RKO (cell line): ENCODE measurements around the gene PET100.

Experiments
- DNase-seq: peaks from one replicate; pipeline ENCODE4 v3.0.0-alpha.2; 2016; ENCODE audit warnings: low spot score

Gene PET100

GRCh38 chr19:7629347-7630054 lies at the start of gene PET100, which contains the start of gene XAB2:
TSS of gene PET100 (plus strand) at chr19:7629793. CDS start at chr19:7629834, 41 bp downstream.
TSS of gene XAB2 (minus strand) at chr19:7629545. CDS start at chr19:7629527, 18 bp downstream.
- DNase-seq: peak; percentile 99

- DNase-seq: no peak
Observed at GRCh38 chr19:7582446-7582845, 47.1 kb upstream of the PET100 start.

DNA sequence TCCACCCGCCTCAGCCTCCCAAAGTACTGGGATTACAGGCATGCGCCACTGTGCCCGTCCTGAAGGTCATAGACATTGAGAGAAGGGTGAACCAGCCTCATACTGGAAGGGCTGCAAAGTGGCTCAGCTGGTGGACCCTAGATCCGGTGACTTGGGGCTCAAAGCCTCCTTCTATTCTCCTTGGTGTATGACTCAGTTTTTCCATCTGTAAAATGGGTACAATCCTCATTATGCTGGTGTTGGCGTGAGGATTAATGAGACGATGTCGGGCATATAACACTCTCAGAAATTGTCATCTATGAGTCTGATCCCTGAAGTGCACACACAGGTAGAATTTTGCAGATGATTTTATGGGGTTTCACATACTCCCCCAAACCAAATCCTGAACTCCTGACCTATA lies 39.8 kb upstream of the PET100 start:
- DNase-seq: no peak

DNA sequence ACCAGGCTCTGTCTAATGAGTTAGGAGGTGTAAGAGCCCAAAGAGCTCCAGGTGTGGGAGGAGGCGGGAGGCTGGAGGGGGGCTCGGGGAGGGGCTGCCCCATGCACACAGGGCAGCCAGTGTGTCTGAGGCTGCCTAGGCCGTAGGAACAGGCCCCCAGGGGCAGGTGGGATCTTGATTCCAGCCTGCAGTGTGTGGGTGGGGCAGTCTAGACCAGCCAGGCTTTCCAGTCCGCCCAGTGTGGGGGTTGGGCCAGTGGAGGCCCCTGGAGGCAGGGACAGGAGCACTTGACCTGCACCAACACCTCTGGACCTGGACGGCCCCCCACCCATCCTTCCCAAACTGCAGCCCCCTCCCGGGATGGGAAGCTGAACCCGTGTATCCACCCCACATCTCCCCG lies 39.3 kb upstream of the PET100 start:
- no peak for DNase-seq

GRCh38 chr19:7595466-7596133 lies 34.0 kb upstream of the PET100 start, which contains the start of gene CAMSAP3:
TSS of gene CAMSAP3 (plus strand) at chr19:7595863. CDS start at chr19:7596003, 140 bp downstream.
- peak; percentile 48 for DNase-seq

DNA sequence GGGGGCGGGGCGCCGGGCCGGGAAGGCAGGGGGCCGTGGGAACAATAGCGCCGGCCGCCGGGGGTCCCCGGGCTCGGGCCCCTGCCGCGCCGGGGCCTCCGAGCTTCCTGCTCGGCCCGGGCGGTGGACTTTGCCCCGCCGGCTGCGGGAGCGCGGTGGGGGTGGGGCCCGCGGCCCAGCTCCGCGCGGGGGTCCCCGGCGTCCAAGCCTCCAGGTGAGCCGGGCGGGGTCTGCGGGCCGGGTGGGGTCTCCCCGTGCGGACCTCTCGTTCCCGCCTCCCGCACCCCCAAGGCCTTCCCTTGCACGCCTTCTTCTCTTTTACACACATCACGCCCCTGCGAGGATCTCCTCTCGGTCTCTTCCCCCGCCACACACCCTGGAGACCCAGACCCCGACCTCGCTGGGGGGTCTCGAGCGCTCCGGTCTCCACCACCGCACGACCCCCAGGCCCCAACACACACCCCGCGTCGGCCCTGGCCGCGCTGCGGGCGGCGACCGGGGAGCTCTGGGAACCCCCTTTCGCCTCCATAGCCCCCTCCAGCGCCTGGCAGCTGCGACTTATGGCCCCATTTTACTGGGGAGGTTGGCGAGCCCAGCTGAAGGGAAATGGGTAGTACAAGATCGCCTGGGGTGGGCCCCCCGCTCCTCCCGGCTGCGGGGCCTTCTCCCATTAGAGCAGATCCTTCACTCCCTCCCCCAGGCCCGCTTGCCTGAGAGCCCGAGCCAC lies 33.2 kb upstream of the PET100 start:
- no peak for DNase-seq

GRCh38 chr19:7597689-7598088 lies 31.9 kb upstream of the PET100 start:
- peak; percentile 48 for DNase-seq

DNA sequence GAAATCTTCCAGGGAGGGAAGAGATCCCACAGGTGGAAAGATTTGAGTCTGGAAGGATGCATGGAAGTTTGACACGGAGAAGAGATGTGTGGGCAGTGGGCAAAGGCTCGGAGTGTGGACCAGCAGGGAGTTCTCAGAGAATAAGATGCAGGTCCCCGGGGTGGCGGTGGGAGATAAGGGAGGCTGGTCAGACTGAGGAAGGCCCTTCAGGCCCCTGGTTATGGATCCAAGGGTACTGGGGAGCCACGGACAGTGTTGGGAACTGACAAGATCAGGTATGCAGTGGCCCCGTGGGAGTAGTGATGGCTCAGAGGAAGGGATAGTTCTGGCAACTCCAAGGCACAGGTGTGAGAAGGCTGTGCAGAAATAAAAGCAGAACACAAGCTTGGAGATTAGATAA lies 31.4 kb upstream of the PET100 start:
- no peak for DNase-seq

DNA sequence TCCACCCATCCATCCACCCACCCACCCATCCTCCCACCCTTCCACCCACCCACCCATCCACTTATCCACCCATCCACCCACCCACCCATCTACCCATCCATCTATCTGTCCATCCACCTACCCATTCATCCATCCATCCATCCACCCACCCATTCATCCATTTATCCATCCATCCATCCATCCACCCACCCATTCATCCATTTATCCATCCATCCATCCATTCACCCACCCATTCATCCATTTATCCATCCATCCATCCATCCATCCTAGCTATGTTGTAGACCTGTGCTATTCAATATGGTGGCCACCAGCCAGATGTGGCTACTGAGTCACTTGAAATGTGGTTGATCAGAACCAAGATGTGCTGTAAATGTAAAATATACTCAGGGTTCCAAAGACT lies 28.9 kb upstream of the PET100 start:
- DNase-seq: no peak

DNA sequence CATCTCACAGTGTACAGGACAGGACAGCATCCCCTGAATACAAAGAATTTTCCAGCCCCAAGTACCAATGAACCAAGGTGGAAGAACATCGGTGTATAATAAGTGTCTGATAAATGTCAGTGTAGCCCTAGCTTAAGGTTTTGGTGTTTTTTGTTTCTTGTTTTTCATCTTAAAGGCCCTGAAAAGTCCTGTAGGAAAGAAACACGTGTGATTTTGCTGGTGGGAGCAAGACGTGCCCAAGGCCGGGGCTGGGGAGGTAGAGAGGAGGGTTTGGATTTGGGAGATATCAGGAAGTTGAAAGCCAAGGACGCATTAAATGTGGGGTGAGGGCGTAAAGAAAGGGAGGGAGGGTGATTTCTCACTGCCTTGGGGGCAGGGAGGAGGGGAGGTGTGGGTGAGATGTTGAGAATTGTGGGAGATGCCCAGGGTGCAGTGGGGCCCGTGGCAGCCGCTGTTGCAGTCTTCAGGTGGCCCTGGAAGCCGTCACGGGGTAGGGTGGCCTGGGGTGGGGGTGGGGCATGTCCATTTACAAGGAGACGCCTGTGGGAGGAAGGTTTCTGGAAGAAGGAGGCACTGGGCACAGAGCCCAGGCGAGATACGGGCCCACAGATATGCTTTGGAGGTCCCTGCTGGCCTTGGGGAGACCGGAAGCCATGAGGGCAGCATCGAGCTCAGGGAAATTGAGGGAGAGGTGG lies 27.2 kb upstream of the PET100 start:
- DNase-seq: no peak

DNA sequence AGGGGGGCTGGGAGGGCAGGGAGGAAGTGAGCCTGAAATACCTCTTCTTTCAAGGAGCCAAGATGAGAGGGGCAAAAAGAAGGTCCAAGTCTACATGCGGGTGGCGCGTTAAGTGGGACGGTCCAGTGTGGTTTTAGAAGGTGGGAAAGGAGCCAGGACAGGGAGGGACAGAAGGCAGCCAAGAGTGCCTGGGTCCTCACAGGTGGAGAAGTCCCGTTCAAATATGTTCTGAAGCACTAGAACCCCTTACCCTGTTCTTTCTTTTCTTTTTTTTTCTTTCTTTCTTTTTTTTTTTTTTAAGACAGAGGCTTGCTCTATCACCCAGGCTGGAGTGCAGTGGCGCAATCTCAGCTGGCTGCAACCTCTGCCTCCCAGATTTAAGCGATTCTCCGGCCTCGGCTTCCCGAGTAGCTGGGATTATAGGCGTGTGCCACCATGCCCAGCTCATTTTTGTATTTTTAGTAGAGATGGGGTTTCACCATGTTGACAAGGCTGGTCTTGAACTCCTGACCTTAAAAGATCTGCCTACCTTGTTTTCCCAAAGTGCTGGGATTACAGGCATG lies 26.6 kb upstream of the PET100 start:
- DNase-seq: no peak

DNA sequence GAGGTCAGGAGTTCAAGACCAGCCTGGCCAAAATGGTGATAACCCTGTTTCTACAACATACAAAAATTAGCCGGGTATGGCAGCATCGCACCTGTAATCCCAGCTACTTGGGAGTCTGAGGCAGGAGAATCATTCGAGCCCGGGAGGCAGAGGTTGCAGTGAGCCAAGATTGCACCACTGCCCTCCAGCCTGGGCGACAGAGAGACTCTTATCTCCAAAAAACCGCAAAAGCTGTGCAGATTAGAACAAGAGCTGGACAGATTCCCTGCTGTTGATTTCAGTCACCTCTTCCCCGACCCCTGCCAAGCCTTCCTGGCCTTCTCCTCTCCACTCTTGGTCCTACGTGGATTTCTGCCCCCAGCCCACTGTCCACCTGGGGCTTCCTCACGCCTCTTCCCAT lies 25.7 kb upstream of the PET100 start:
- no peak for DNase-seq

DNA sequence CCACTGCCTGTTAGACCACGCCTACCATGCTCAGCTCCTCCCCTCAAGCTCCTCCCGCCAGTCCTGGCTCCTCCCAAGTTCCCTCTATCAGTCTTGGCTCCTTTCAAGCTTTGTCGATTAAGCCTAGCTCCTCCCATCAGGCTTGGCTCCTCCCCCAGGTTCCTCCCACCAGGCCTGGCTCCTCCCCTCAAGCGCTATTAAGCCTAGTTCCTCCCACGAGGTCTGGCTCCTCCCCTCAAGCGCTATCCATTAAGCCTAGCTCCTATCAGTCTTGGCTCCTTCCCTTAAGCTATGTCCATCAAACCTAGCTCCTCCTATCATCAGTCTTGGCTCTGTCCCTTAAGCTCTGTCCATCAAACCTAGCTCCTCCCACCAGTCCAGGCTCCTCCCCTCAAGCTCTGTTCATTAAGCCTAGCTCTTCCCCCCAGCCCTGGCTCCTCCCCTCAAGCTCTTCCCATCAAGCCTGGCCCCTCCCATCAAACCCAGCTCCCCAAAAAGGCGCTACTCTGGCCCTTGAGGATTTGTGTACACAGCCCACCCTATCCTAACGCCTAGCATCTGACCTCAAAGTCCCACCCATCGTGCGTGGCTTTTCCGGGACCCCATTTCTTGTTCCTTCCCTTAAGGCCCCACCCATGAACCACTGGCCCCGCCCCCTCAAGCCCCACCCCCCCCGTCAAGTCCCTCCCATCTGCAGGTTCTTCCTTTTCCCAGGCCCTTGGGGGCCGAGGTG lies 23.9 kb upstream of the PET100 start:
- peak; percentile 73 for DNase-seq

- no peak for DNase-seq
Observed at GRCh38 chr19:7606289-7606688, 23.3 kb upstream of the PET100 start.

- no peak for DNase-seq
Observed at GRCh38 chr19:7607212-7607873, 22.2 kb upstream of the PET100 start.

DNA sequence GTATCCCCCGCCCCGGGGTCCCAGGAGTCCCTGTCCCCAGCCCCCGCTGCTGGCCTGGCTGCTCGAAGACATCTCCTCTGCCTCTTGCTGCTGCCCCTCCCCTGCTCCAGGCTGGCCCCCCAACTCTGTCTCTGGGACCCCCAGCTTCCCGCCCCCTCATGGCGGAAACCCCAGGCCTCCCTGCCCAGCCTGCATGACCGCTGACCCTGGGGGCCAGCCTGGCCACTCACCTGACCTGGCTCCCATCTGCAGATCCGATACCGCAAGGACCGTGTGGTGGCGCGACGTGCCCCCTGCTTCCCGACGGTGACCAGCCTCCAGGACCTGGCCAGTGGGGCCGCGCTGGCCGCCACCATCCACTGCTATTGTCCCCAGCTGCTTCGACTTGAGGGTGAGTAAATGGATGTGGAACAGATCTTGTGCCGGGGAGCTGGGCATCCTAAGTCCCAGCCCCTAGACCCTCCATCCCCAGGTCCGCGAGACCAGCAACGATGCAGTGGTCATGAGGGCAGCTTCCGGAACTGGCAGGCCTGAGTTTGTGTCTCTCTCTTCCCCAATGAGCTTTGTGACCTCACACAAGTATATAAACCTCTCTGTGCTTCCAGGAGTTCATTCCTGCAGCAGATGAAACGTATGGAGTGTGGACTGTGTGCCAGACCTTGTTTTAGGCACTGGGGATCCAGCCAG lies 21.6 kb upstream of the PET100 start:
- no peak for DNase-seq

- no peak for DNase-seq
Observed at GRCh38 chr19:7610491-7611240, 18.9 kb upstream of the PET100 start.

GRCh38 chr19:7611541-7612279 lies 17.9 kb upstream of the PET100 start:
- DNase-seq: no peak
